ENCODE results near the gene NSG1. TPM values are rescaled to one million over a fixed set of nuclear protein-coding genes. Genes with fewer than 3 reads are reported as not detected.
"Not testable (repeated sequence)": the region's sequence is repeated elsewhere in the genome, so short reads cannot be mapped to it uniquely, and the experiment has no call there.

Gene NSG1
- total RNA-seq, 2 experiments from 2014 or later: 4.1 to 5.3 TPM

GRCh38 chr4:4455210-4455865, 68.4 kb downstream of the NSG1 start:
- ATAC-seq (no peak), DNase-seq (no peak)
- Mint-ChIP-seq H3K27me3 (no peaks in the 10 kb centered on the region), H3K9me3 (ENCODE audit: low read depth) (no peaks in the 10 kb centered on the region), H3K27ac (no peak overlapping the region), H3K4me3 (no peak overlapping the region), H3K36me3 (ENCODE audit: low read depth) (peaks cover 34% of the 10 kb centered on the region), H3K4me1 (peaks cover 5% of the 10 kb centered on the region)
- ChIA-PET CTCF (no interaction called here), POLR2A (no interaction called here)
- intact Hi-C loops (cut with DNase I, micrococcal nuclease): no loop called here

- POLR2A ChIA-PET: no interaction called here
- ATAC-seq: no peak
- H3K27me3 Mint-ChIP-seq: no peaks in the 10 kb centered on the region
These were observed 69.4 kb downstream of the NSG1 start for GRCh38 chr4:4456351-4456750.

DNA sequence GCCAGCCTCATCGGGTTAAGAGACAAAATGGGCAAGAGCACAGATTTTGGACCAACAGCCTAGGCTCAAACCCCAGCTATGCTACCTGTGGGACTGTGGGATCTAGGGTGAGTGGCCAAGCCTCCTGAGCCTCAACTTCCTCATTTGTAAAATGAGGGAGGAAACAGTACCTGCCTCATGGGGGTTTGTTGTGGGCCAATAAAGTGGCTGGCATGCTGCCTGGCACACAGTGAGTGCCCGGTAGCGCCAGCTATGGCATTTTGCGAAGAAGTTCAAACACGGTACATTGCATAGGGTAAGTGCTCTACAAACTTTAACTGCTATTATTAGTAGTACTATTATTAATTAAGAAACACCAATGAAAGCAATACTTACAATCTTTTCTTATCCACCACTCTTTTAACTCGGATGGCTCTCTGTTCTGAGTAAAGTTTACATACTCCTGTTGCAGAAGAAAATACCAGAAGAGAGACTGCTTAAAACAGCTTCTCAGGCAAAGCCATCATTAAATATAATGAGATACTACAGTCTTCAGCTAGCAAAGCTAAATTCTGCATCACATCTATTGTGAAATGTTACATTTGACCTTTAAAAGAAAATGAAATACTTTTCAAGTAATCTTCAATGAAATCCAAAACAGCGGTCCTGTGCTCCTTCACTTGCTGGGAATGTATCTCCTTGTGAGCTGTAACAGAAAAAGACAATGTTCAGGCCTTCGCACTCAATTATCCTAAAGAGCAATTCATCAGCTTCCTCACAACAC, 70.1 kb downstream of the NSG1 start:
- intact Hi-C loops (cut with DNase I, micrococcal nuclease): no loop called here
- Mint-ChIP-seq H3K9me3 (ENCODE audit: low read depth) (no peaks in the 10 kb centered on the region), H3K36me3 (ENCODE audit: low read depth) (peaks cover 29% of the 10 kb centered on the region), H3K4me1 (peaks cover 20% of the 10 kb centered on the region), H3K27ac (no peak overlapping the region), H3K27me3 (no peaks in the 10 kb centered on the region), H3K4me3 (no peak overlapping the region)
- DNase-seq: no peak
- CTCF ChIA-PET: no interaction called here
- no peak for ATAC-seq
- POLR2A ChIA-PET: no interaction called here

More at GRCh38 chr4:4456351-4456750, 69.4 kb downstream of the NSG1 start:
- Mint-ChIP-seq H3K27ac (no peak overlapping the region), H3K9me3 (ENCODE audit: low read depth) (no peaks in the 10 kb centered on the region), H3K4me1 (peaks cover 14% of the 10 kb centered on the region), H3K36me3 (ENCODE audit: low read depth) (peaks cover 34% of the 10 kb centered on the region), H3K4me3 (no peak overlapping the region)
- CTCF ChIA-PET: no interaction called here
- no peak for DNase-seq
- intact Hi-C loops (cut with DNase I, micrococcal nuclease): no loop called here

DNA sequence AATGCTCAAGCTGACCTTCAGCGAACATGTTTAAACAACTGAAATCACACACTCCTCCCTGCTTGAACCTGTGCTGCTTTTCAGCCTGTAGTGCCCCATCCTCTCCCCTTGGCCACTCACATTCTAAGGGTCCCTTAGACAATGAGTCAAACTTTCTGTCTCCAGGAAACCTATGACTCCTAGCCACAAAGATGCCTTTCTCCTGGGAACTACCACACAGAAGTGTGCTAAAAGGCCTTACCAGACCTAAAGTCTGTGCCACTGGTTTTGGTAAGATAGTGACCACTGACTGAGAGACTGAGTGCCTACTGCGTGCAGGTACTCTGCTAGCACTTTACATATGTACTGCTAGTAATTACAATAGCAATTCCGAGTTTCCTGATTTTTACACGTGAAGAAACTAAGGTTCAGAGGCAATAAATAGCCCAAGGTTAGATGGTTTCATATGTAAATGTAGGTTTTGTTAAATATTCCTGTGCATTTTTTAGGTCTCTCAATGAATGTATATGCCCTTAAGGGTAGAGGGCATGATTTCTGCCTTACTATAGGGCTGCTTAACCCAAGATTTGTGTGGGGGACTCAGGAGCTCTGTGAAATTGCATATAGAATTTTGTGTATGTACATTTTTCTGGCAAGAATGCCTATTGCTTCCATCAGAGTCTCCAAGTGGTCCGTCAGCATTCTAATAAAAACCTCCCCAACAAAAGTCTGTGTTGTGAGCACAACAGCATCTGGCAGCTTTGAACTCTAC, 71.1 kb downstream of the NSG1 start:
- H3K9me3 Mint-ChIP-seq (ENCODE audit: low read depth): no peaks in the 10 kb centered on the region
- ChIA-PET CTCF (no interaction called here), POLR2A (no interaction called here)
- H3K4me3 Mint-ChIP-seq: no peak overlapping the region
- H3K36me3 Mint-ChIP-seq (ENCODE audit: low read depth): peaks cover 21% of the 10 kb centered on the region
- no peak for ATAC-seq
- intact Hi-C loops (cut with DNase I, micrococcal nuclease): no loop called here
- peaks cover 30% of the 10 kb centered on the region for H3K4me1 Mint-ChIP-seq
- no peak for DNase-seq
- H3K27me3 Mint-ChIP-seq: no peaks in the 10 kb centered on the region
- H3K27ac Mint-ChIP-seq: no peak overlapping the region

DNA sequence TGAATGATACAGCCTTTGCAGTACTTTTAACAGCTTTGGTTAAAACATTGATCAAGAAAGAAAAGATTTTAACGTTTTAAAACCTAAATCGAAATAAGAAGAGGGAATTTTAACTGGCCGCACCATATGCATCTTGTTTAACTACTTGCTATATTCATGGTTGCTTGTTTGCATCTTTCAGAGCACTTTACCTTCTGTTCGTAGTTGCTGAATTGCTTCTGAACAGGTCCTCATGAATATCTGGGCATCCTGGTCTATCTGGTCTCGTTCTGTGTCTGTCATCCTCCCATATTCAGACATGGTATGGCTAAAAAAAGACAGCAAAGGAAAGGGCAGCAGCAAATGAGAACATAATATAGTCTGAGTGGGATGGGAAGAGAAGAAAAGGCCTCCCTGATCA, 72.3 kb downstream of the NSG1 start:
- ATAC-seq (no peak), DNase-seq (no peak)
- Mint-ChIP-seq H3K27me3 (no peaks in the 10 kb centered on the region), H3K4me3 (no peak overlapping the region), H3K27ac (no peak overlapping the region), H3K36me3 (ENCODE audit: low read depth) (peaks cover 13% of the 10 kb centered on the region), H3K9me3 (ENCODE audit: low read depth) (no peaks in the 10 kb centered on the region), H3K4me1 (peaks cover 32% of the 10 kb centered on the region)
- ChIA-PET POLR2A (no interaction called here), CTCF (interaction anchor here (0.7 kb wide), 1 partner anchor 803 kb away, joined by 3 read pairs; no protein-coding TSS in a partner anchor)
- intact Hi-C loops (cut with DNase I, micrococcal nuclease): no loop called here

- H3K9me3 Mint-ChIP-seq (ENCODE audit: low read depth): peaks cover 5% of the 10 kb centered on the region
- CTCF ChIA-PET: no interaction called here
- peaks cover 22% of the 10 kb centered on the region for H3K36me3 Mint-ChIP-seq (ENCODE audit: low read depth)
- H3K4me3 Mint-ChIP-seq: no peak overlapping the region
- H3K27ac Mint-ChIP-seq: no peak overlapping the region
- intact Hi-C loops (cut with DNase I, micrococcal nuclease): no loop called here
- ATAC-seq: peak; percentile 82
- POLR2A ChIA-PET: no interaction called here
- no peaks in the 10 kb centered on the region for H3K27me3 Mint-ChIP-seq
- peaks cover 38% of the 10 kb centered on the region for H3K4me1 Mint-ChIP-seq
- peak; percentile 47 for DNase-seq
These were observed 73.9 kb downstream of the NSG1 start for GRCh38 chr4:4460759-4461158.

GRCh38 chr4:4461178-4461577, 74.3 kb downstream of the NSG1 start:
- Mint-ChIP-seq H3K27ac (peak overlapping the region; percentile 43), H3K9me3 (ENCODE audit: low read depth) (peaks cover 5% of the 10 kb centered on the region), H3K4me1 (peaks cover 38% of the 10 kb centered on the region), H3K36me3 (ENCODE audit: low read depth) (peaks cover 26% of the 10 kb centered on the region), H3K4me3 (no peak overlapping the region), H3K27me3 (no peaks in the 10 kb centered on the region)
- DNase-seq: no peak
- ATAC-seq: no peak
- POLR2A ChIA-PET: no interaction called here
- CTCF ChIA-PET: no interaction called here
- intact Hi-C loops (cut with DNase I, micrococcal nuclease): no loop called here

GRCh38 chr4:4461850-4462249, 74.9 kb downstream of the NSG1 start:
- ATAC-seq (peak; percentile 71), DNase-seq (peak; percentile 65)
- Mint-ChIP-seq H3K4me3 (no peak overlapping the region), H3K36me3 (ENCODE audit: low read depth) (peaks cover 28% of the 10 kb centered on the region), H3K27me3 (no peaks in the 10 kb centered on the region), H3K4me1 (peaks cover 38% of the 10 kb centered on the region), H3K27ac (peak overlapping the region; percentile 58), H3K9me3 (ENCODE audit: low read depth) (peaks cover 5% of the 10 kb centered on the region)
- CTCF ChIA-PET: no interaction called here
- POLR2A ChIA-PET: no interaction called here
- intact Hi-C loops (cut with DNase I, micrococcal nuclease): no loop called here

DNA sequence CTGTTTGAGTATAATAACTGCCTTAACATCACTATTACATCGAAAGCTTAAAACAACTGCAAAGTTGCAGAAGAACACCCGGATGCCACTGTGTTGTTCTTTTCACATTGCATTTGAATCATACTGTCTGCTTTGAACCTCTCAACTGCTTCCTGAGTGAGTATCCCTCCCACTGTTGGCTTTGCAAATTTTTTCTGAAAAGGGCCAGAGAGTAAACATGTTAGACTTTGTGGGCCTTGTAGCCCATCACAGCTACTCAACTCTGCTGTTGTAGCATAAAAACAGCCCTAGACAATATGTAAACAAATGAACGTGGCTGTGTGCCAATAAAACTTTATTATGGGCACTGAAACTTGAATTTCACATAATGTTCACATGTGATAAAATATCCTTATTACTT, 76.1 kb downstream of the NSG1 start:
- peaks cover 38% of the 10 kb centered on the region for H3K4me1 Mint-ChIP-seq
- H3K4me3 Mint-ChIP-seq: no peak overlapping the region
- no peak overlapping the region for H3K27ac Mint-ChIP-seq
- ChIA-PET POLR2A (no interaction called here), CTCF (no interaction called here)
- no peaks in the 10 kb centered on the region for H3K27me3 Mint-ChIP-seq
- H3K9me3 Mint-ChIP-seq (ENCODE audit: low read depth): peaks cover 5% of the 10 kb centered on the region
- intact Hi-C loops (cut with DNase I, micrococcal nuclease): no loop called here
- H3K36me3 Mint-ChIP-seq (ENCODE audit: low read depth): peaks cover 35% of the 10 kb centered on the region
- DNase-seq (no peak), ATAC-seq (peak; percentile 11)

- H3K27ac Mint-ChIP-seq; H3K4me3 Mint-ChIP-seq; CTCF ChIA-PET; H3K27me3 Mint-ChIP-seq; POLR2A ChIA-PET; ATAC-seq; DNase-seq; H3K9me3 Mint-ChIP-seq (ENCODE audit: low read depth); intact Hi-C loops (cut with DNase I, micrococcal nuclease): not testable (repeated sequence)
- H3K4me1 Mint-ChIP-seq: peaks cover 35% of the 10 kb centered on the region
- H3K36me3 Mint-ChIP-seq (ENCODE audit: low read depth): peaks cover 39% of the 10 kb centered on the region
These were observed 78.3 kb downstream of the NSG1 start for GRCh38 chr4:4465238-4465637.
